NOMO-1 treated with dmso at 0.1 percent for 144 hours (cell line): ENCODE measurements around the gene KIRREL3.

Source experiments
- DNase-seq: peaks from one replicate; lab custom pipeline; 2025; ENCODE audit not compliant: unreplicated experiment; lab: John Stamatoyannopoulos, UW

The KIRREL3 gene

DNA sequence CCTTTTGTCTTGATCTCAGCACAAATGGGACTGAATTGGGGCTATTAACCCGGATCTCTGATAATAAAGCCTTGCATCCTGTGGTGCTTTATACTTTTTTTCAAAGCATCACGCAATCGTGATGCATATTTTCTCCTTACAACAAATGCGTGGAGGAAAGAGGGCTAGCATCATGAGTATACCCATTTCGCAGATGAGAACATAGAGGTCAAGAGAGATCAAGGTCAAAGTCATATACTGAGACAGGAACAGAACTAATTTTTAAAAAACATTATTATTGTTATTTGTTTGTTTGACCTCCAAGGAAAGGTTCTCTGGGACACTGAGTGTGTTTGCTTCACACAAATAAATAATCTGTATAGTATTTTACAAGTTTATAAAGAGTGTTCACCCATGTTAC is 453.9 kb downstream of the KIRREL3 start:
- DNase-seq = no peak

- no peak for DNase-seq
Observed at GRCh38 chr11:126546191-126546590, 454.4 kb downstream of the KIRREL3 start.

DNA sequence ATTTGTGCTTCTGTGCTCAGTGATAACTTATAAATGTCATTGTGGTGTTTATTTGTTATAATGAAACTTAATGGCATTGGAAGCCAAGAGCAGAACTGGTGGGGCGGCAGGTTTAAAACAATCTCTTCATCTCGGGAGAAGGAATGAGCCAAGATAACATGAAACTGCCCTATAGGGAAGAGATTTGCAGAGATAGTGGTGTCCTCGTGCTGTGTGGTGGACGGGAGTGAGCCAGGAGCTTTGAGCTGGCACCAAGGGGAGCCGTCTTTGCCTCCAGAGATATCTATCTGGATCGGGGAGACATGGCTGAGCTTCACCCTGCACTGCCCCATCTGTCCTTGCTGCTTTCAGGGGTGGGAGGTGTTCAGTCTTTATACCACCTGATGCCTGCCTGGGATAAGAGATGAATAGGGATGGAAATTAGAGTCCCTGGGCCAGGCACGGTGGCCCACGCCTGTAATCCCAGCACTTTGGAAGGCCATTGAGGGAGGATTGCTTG is 455.5 kb downstream of the KIRREL3 start:
- no peak for DNase-seq

DNA sequence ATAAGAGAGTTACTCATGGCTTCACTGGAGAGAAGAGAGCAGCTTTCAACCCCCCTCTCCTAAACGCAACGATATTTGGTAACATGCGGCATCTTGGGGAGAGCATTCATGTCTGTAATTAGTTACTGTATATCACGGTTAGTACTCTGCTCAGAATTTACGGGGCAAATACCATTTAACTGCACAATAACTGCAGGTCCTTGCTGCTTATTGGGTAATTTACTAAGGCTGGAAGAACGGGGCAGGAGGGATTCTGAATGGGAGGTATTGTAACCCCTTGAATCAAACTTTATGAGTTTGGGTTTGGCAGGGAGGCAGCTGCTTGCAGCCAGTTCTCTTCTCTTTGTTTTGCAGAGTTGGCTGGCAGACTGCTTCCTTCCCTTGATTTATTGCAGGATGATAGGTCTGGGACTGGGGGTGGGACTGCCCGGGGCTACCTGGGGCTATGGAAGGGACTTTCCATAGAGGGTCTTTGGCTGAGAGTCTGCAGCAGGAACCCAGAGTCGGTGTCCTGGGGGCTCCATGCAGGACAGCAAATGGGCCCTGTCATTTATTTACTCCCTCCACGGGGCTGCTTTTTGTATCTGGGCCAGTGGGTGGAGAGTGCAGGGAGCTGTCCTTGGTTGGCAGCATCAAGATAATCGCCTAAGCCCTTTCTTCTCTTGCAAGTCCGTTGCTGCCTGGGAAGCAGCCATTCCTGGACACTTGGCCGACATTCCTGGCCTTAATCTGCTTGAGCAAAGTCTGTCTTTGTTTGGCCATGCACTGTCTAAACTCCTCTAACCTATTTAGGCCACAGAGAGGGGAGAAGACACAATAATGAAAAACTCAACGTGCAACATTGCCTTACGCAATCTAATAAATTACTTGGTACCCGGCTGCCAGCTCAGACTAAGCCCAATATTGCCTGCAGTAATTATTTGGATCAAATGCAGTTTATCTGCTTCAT is 456.2 kb downstream of the KIRREL3 start:
- DNase-seq = no peak

- no peak for DNase-seq
Observed at GRCh38 chr11:126543691-126544090, 456.9 kb downstream of the KIRREL3 start.

GRCh38 chr11:126542334-126543015 is 458.1 kb downstream of the KIRREL3 start:
- no peak for DNase-seq

GRCh38 chr11:126538071-126538470 is 462.5 kb downstream of the KIRREL3 start:
- no peak for DNase-seq

GRCh38 chr11:126537492-126537891 is 463.1 kb downstream of the KIRREL3 start:
- DNase-seq = no peak

DNA sequence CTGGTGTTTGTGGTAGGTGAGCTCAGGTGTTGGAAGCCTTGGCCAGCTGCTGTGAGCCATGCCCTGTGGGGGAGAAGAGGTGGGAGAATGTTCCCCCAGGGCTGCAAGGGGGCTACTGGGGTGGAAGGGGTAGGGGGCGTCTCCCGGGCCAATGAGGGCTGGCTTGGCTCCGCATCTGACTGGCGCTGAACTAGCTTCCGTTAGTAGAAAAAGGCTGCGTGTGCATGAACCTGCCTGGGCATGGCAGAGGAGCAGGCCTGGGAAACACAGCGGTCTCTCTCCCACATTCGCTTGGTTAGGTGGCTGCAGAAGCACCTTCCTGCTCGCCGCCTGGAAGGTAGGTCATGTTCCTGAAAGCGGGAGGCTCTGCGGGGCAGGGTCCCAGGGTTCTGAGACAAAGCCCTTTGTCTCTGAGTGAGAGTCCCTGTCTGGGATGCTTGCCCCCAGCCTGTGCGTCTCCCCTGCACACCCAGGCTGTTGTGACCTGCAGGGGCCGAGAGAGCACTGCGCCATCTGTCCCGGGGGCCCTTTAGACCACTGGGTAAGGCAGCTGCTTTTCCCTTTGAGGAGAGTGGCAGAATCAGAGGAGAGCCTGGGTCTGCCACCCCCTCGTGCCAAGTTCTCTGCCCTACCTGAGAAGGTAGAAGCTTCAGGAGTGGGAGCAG is 466.3 kb downstream of the KIRREL3 start:
- no peak for DNase-seq

- DNase-seq = no peak
Observed at GRCh38 chr11:126533560-126533959, 467.0 kb downstream of the KIRREL3 start.

DNA sequence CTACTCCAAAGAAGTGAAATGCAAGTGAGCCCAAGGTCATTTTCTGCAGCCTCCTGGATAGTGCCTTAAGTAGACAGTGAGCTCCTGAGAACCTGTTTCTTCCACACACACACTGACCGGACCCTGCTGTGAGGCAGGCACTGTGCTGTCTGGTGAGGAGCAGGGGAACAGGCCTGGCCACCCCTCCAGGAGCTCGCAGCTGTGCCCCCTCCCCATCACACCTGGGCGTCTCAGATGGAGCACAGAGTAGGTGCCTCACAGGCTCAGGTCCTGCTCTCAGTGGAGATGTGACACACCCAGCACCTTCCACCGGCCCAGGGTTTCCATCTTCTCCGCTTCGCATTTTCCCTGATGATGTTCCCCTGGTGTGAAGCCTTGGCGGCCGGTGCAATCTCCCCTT is 470.2 kb downstream of the KIRREL3 start:
- no peak for DNase-seq

DNA sequence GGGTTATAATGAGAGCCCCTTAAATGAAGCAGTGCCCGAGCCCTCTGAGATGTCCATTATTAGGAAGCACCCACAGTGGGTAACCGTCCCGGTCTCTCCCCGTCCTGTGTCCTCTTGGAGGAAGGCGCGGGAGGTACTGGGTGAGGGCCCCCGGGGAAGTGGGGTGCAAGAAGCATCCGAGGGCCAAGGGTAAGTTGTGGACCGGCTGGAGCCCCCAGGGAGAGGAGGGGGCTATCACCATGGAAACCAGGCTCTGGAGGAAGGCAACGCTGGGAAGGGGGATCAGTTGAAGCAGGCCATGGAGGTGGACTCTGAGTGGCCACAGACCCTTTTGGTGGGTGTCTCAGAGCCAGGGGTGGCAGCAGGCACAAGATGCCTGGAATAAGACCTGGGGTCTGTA is 471.5 kb downstream of the KIRREL3 start:
- DNase-seq = no peak

- DNase-seq = no peak
Observed at GRCh38 chr11:126528075-126528474, 472.5 kb downstream of the KIRREL3 start.

DNA sequence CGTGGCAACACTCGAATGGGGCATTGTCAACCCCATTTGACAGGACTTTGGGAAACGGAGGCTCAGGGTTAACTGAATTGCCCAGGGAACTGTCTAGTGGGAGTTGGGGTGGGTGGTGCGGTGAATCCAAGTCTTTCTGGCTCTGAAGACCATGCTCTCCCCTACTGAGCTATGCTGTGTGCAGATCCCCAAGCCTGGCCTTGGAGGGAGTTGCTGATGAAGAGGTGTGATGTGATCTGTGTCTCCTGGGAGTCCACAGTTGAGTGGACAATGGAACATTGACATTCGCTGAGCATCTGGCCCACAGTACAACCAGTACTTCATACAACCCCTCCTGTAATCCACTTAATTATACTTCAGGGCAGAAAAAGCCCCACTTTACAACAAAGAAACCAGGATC is 472.9 kb downstream of the KIRREL3 start:
- no peak for DNase-seq

DNA sequence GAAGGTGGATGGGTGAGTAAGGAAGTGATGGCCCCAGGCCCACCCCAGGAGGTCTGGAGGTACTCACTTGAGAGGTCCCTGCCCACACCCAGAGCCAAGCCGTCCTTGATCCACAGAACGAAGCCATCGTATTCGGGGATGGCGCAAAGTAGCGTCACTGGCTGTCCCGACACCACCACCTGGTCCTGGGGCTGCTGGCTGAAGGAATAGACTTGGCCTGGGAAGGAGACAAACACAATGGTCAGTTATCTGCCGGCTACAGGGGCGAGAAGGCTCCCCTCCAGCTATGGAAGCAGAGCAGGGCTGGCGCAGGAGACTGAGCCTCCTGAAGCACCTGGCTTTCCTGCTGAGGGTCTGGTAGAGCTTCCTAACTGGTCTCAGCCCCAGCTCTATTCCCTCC is 474.1 kb downstream of the KIRREL3 start:
- DNase-seq = no peak

- DNase-seq = no peak
Observed at GRCh38 chr11:126525702-126526101, 474.9 kb downstream of the KIRREL3 start.

- no peak for DNase-seq
Observed at GRCh38 chr11:126525216-126525615, 475.4 kb downstream of the KIRREL3 start.

DNA sequence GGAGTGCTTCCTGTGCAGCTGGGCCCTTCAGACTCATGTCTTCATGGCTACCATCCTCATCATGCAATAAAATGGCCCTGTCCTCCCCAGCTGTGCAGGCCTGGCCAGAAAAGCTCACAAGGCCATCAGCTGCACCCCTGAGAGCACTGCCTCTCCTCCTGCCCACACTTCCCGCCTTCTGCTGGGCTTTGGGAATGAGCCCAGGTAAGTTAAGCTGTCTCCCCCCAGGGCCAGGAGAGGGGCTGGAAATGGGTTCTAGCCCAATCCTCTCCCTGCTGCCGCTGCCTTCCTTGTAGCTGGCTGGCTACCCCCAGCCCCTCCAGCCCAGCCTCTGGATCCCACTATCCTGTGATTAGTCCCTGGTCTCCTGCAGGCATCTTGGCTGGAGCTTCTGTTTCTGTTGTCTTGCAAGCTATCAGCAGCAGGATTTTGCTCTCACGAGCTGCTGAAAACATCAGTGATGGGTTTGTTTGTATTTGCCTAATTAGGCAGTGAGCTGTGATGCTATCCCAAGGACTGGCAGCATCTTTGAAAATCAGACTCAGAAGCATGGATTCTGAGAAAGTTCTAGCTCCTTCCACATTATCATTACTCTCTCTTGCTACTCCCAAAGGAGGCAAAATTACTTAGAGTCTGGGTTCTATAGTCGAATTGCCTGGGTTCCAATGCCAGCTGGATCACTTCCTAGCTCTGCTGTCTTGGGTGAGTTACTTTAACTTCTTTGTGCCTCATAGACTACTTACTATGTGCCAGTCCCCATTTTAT is 476.9 kb downstream of the KIRREL3 start:
- no peak for DNase-seq

DNA sequence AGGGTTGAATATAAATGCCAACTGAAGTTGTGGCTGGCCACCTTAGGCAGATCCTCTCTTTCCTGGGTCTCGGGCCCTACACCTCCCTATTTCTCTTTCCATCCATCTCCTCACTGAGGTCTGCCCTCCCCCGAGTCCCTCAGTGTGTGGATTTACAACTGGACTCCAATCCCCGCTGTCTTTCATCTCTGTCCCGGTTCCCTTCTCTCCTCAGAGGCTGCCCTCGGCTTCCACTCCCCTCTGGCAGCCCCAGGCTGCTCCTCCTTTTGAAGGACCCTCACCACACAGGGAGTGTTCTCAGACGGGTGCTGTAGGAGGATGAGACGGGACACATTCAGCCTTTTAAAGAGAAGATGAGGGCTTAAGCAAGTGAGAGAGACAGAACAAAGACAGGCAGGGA is 478.0 kb downstream of the KIRREL3 start:
- DNase-seq = no peak

DNA sequence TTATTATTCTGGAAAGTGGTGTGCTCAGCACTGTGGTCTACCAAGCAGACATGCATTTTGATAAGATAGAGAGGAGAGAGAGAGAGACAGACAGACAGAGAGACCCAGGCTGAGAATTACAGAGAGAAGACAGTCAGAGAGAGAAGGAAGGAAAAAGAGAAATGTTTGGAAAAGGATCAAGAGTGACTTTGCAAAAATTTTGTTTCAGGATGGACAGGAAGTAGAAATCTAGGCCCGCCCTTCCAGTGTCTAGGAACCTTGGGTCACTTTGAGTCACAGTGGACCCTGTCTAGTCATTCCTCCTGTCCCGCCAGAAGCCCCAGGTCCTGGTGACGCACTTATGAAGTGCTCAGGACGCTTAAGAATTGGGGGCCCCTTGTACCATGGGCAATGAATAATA is 478.4 kb downstream of the KIRREL3 start:
- DNase-seq = no peak

DNA sequence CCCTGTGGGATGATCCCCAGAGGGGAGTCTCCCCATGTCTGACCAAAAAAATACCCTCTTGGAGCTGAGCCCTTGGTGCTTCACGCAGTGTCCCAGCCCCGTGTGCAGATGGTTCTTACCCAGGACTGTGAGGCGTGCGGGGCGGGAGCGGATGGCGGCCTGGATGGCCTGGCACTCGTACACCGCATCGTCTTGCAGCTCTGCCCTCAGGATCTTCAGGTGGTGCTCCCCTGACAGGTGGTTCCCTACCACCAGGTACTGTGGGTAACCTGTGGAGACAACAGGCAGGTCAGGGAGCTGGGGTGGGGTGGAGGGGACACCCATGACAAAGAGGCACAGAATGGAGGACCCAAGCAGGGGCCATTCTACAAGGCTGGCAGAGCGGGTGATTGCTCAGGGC is 479.4 kb downstream of the KIRREL3 start:
- no peak for DNase-seq
